ENCODE data around the gene IL1RL2.
A peak's percentile ranks its signal among the peaks of the same experiment; 100 is the strongest.

IL1RL2 gene

GRCh38 chr2:102179788-102180686, 6.8 kb upstream of the IL1RL2 start:
- no peaks in the 10 kb centered on the region for H3K36me3 ChIP-seq (ENCODE audit: control insufficient read depth, insufficient read depth, low read length)
- no peak overlapping the region for H3K27ac ChIP-seq (ENCODE audit: insufficient read depth, low read length, poor library complexity, severe bottlenecking)
- no peaks in the 10 kb centered on the region for H3K4me1 ChIP-seq (ENCODE audit: control insufficient read depth, insufficient read depth, low read length, poor library complexity, severe bottlenecking)
- H3K9me3 ChIP-seq (ENCODE audit: control insufficient read depth, low read length), result no peaks in the 10 kb centered on the region
- DNase-seq, result no peak
- H3K27me3 ChIP-seq (replicated peaks; ENCODE audit: control insufficient read depth, insufficient read depth, low read length, poor library complexity, severe bottlenecking), result no peaks in the 10 kb centered on the region
- H3K4me3 ChIP-seq (ENCODE audit: insufficient read depth, low read depth, low read length, poor library complexity, severe bottlenecking), result no peak overlapping the region

GRCh38 chr2:102180687-102180999, 6.2 kb upstream of the IL1RL2 start:
- DNase-seq, result no peak
- Histone ChIP-seq H3K36me3 (ENCODE audit: control insufficient read depth, insufficient read depth, low read length) (no peaks in the 10 kb centered on the region), H3K27ac (ENCODE audit: insufficient read depth, low read length, poor library complexity, severe bottlenecking) (no peak overlapping the region), H3K9me3 (ENCODE audit: control insufficient read depth, low read length) (no peaks in the 10 kb centered on the region), H3K27me3 (replicated peaks; ENCODE audit: control insufficient read depth, insufficient read depth, low read length, poor library complexity, severe bottlenecking) (no peaks in the 10 kb centered on the region), H3K4me3 (ENCODE audit: insufficient read depth, low read depth, low read length, poor library complexity, severe bottlenecking) (no peak overlapping the region), H3K4me1 (ENCODE audit: control insufficient read depth, insufficient read depth, low read length, poor library complexity, severe bottlenecking) (no peaks in the 10 kb centered on the region)

GRCh38 chr2:102181376-102181775, 5.4 kb upstream of the IL1RL2 start:
- H3K4me3 ChIP-seq (ENCODE audit: insufficient read depth, low read depth, low read length, poor library complexity, severe bottlenecking), result no peak overlapping the region
- H3K4me1 ChIP-seq (ENCODE audit: control insufficient read depth, insufficient read depth, low read length, poor library complexity, severe bottlenecking), result no peaks in the 10 kb centered on the region
- no peaks in the 10 kb centered on the region for H3K9me3 ChIP-seq (ENCODE audit: control insufficient read depth, low read length)
- no peak for DNase-seq
- H3K36me3 ChIP-seq (ENCODE audit: control insufficient read depth, insufficient read depth, low read length), result no peaks in the 10 kb centered on the region
- no peak overlapping the region for H3K27ac ChIP-seq (ENCODE audit: insufficient read depth, low read length, poor library complexity, severe bottlenecking)
- H3K27me3 ChIP-seq (replicated peaks; ENCODE audit: control insufficient read depth, insufficient read depth, low read length, poor library complexity, severe bottlenecking), result no peaks in the 10 kb centered on the region

GRCh38 chr2:102181919-102182635, 4.7 kb upstream of the IL1RL2 start:
- H3K9me3 ChIP-seq (ENCODE audit: control insufficient read depth, low read length), result no peaks in the 10 kb centered on the region
- H3K27ac ChIP-seq (ENCODE audit: insufficient read depth, low read length, poor library complexity, severe bottlenecking), result no peak overlapping the region
- no peak for DNase-seq
- no peaks in the 10 kb centered on the region for H3K36me3 ChIP-seq (ENCODE audit: control insufficient read depth, insufficient read depth, low read length)
- no peak overlapping the region for H3K4me3 ChIP-seq (ENCODE audit: insufficient read depth, low read depth, low read length, poor library complexity, severe bottlenecking)
- H3K4me1 ChIP-seq (ENCODE audit: control insufficient read depth, insufficient read depth, low read length, poor library complexity, severe bottlenecking), result no peaks in the 10 kb centered on the region
- H3K27me3 ChIP-seq (replicated peaks; ENCODE audit: control insufficient read depth, insufficient read depth, low read length, poor library complexity, severe bottlenecking), result no peaks in the 10 kb centered on the region

- Histone ChIP-seq H3K36me3 (ENCODE audit: control insufficient read depth, insufficient read depth, low read length) (no peaks in the 10 kb centered on the region), H3K4me3 (ENCODE audit: insufficient read depth, low read depth, low read length, poor library complexity, severe bottlenecking) (no peak overlapping the region), H3K9me3 (ENCODE audit: control insufficient read depth, low read length) (no peaks in the 10 kb centered on the region), H3K27ac (ENCODE audit: insufficient read depth, low read length, poor library complexity, severe bottlenecking) (no peak overlapping the region), H3K4me1 (ENCODE audit: control insufficient read depth, insufficient read depth, low read length, poor library complexity, severe bottlenecking) (no peaks in the 10 kb centered on the region), H3K27me3 (replicated peaks; ENCODE audit: control insufficient read depth, insufficient read depth, low read length, poor library complexity, severe bottlenecking) (no peaks in the 10 kb centered on the region)
- DNase-seq, result no peak
Observed at GRCh38 chr2:102184018-102184417, 2.8 kb upstream of the IL1RL2 start.

- no peaks in the 10 kb centered on the region for H3K27me3 ChIP-seq (replicated peaks; ENCODE audit: control insufficient read depth, insufficient read depth, low read length, poor library complexity, severe bottlenecking)
- H3K4me3 ChIP-seq (ENCODE audit: insufficient read depth, low read depth, low read length, poor library complexity, severe bottlenecking), result no peak overlapping the region
- H3K27ac ChIP-seq (ENCODE audit: insufficient read depth, low read length, poor library complexity, severe bottlenecking), result no peak overlapping the region
- no peaks in the 10 kb centered on the region for H3K4me1 ChIP-seq (ENCODE audit: control insufficient read depth, insufficient read depth, low read length, poor library complexity, severe bottlenecking)
- no peak for DNase-seq
- H3K36me3 ChIP-seq (ENCODE audit: control insufficient read depth, insufficient read depth, low read length), result no peaks in the 10 kb centered on the region
- no peaks in the 10 kb centered on the region for H3K9me3 ChIP-seq (ENCODE audit: control insufficient read depth, low read length)
Observed at GRCh38 chr2:102184568-102184967, 2.3 kb upstream of the IL1RL2 start.

- no peaks in the 10 kb centered on the region for H3K36me3 ChIP-seq (ENCODE audit: control insufficient read depth, insufficient read depth, low read length)
- no peaks in the 10 kb centered on the region for H3K4me1 ChIP-seq (ENCODE audit: control insufficient read depth, insufficient read depth, low read length, poor library complexity, severe bottlenecking)
- H3K4me3 ChIP-seq (ENCODE audit: insufficient read depth, low read depth, low read length, poor library complexity, severe bottlenecking), result no peak overlapping the region
- no peak for DNase-seq
- no peaks in the 10 kb centered on the region for H3K9me3 ChIP-seq (ENCODE audit: control insufficient read depth, low read length)
- H3K27ac ChIP-seq (ENCODE audit: insufficient read depth, low read length, poor library complexity, severe bottlenecking), result no peak overlapping the region
- H3K27me3 ChIP-seq (replicated peaks; ENCODE audit: control insufficient read depth, insufficient read depth, low read length, poor library complexity, severe bottlenecking), result no peaks in the 10 kb centered on the region
Observed at GRCh38 chr2:102185347-102185746, 1.5 kb upstream of the IL1RL2 start.

GRCh38 chr2:102187496-102188150, 800 bp downstream of the IL1RL2 start:
- Histone ChIP-seq H3K4me1 (ENCODE audit: control insufficient read depth, insufficient read depth, low read length, poor library complexity, severe bottlenecking) (no peaks in the 10 kb centered on the region), H3K4me3 (ENCODE audit: insufficient read depth, low read depth, low read length, poor library complexity, severe bottlenecking) (peak overlapping the region; percentile 45), H3K36me3 (ENCODE audit: control insufficient read depth, insufficient read depth, low read length) (no peaks in the 10 kb centered on the region), H3K9me3 (ENCODE audit: control insufficient read depth, low read length) (no peaks in the 10 kb centered on the region), H3K27me3 (replicated peaks; ENCODE audit: control insufficient read depth, insufficient read depth, low read length, poor library complexity, severe bottlenecking) (no peaks in the 10 kb centered on the region), H3K27ac (ENCODE audit: insufficient read depth, low read length, poor library complexity, severe bottlenecking) (no peak overlapping the region)
- peak; percentile 10 to 26 (median 18) for DNase-seq

- Histone ChIP-seq H3K4me1 (ENCODE audit: control insufficient read depth, insufficient read depth, low read length, poor library complexity, severe bottlenecking) (no peaks in the 10 kb centered on the region), H3K4me3 (ENCODE audit: insufficient read depth, low read depth, low read length, poor library complexity, severe bottlenecking) (no peak overlapping the region), H3K9me3 (ENCODE audit: control insufficient read depth, low read length) (no peaks in the 10 kb centered on the region), H3K27me3 (replicated peaks; ENCODE audit: control insufficient read depth, insufficient read depth, low read length, poor library complexity, severe bottlenecking) (no peaks in the 10 kb centered on the region), H3K27ac (ENCODE audit: insufficient read depth, low read length, poor library complexity, severe bottlenecking) (no peak overlapping the region), H3K36me3 (ENCODE audit: control insufficient read depth, insufficient read depth, low read length) (no peaks in the 10 kb centered on the region)
- no peak for DNase-seq
Observed at GRCh38 chr2:102190430-102191107, 3.7 kb downstream of the IL1RL2 start.

Data from effector memory CD4-positive, alpha-beta T cell (primary cell).